ENCODE measurements around the gene NCAPH2.

The NCAPH2 gene

GRCh38 chr22:50507991-50508884 lies at the start of gene NCAPH2:
NCAPH2 (plus strand) TSS chr22:50508224; CDS start chr22:50508338, 114 bp downstream.
- peak in 1 of 2 donors; percentile 97 for DNase-seq (ENCODE audit: low read depth in 2 of 2)

GRCh38 chr22:50459016-50459415 lies 49.0 kb upstream of the NCAPH2 start:
- no peak for DNase-seq (ENCODE audit: low read depth in 2 of 2)

- no peak for DNase-seq (ENCODE audit: low read depth in 2 of 2)
These were observed 48.4 kb upstream of the NCAPH2 start for GRCh38 chr22:50459496-50460140.

GRCh38 chr22:50460938-50461337 lies 47.1 kb upstream of the NCAPH2 start:
- no peak for DNase-seq (ENCODE audit: low read depth in 2 of 2)

- no peak for DNase-seq (ENCODE audit: low read depth in 2 of 2)
These were observed 46.5 kb upstream of the NCAPH2 start for GRCh38 chr22:50461536-50461935.

- DNase-seq (ENCODE audit: low read depth in 2 of 2): no peak
These were observed 46.0 kb upstream of the NCAPH2 start for GRCh38 chr22:50461979-50462540.

- DNase-seq (ENCODE audit: low read depth in 2 of 2): no peak
These were observed 44.7 kb upstream of the NCAPH2 start for GRCh38 chr22:50463188-50463900.

GRCh38 chr22:50464451-50464850 lies 43.6 kb upstream of the NCAPH2 start:
- DNase-seq (ENCODE audit: low read depth in 2 of 2): no peak

- no peak for DNase-seq (ENCODE audit: low read depth in 2 of 2)
These were observed 42.7 kb upstream of the NCAPH2 start for GRCh38 chr22:50465066-50465930.

- no peak for DNase-seq (ENCODE audit: low read depth in 2 of 2)
These were observed 40.7 kb upstream of the NCAPH2 start for GRCh38 chr22:50467341-50467740.

- DNase-seq (ENCODE audit: low read depth in 2 of 2): no peak
These were observed 40.1 kb upstream of the NCAPH2 start for GRCh38 chr22:50467773-50468440.

- DNase-seq (ENCODE audit: low read depth in 2 of 2): no peak
These were observed 39.4 kb upstream of the NCAPH2 start for GRCh38 chr22:50468626-50469025.

GRCh38 chr22:50469377-50470305 lies 38.4 kb upstream of the NCAPH2 start:
- DNase-seq (ENCODE audit: low read depth in 2 of 2): peak; percentile 86 to 91

- no peak for DNase-seq (ENCODE audit: low read depth in 2 of 2)
These were observed 37.5 kb upstream of the NCAPH2 start for GRCh38 chr22:50470491-50470890.

- DNase-seq (ENCODE audit: low read depth in 2 of 2): no peak
These were observed 36.7 kb upstream of the NCAPH2 start for GRCh38 chr22:50471197-50471847.

GRCh38 chr22:50471962-50472361 lies 36.1 kb upstream of the NCAPH2 start:
- no peak for DNase-seq (ENCODE audit: low read depth in 2 of 2)

- no peak for DNase-seq (ENCODE audit: low read depth in 2 of 2)
These were observed 34.9 kb upstream of the NCAPH2 start for GRCh38 chr22:50473088-50473487.

- no peak for DNase-seq (ENCODE audit: low read depth in 2 of 2)
These were observed 34.0 kb upstream of the NCAPH2 start for GRCh38 chr22:50473855-50474671.
